B cell (primary cell): Measurements from ENCODE around the gene VPS37C. TPM values are rescaled to one million over a fixed set of nuclear protein-coding genes. Genes with fewer than 3 reads are reported as not detected.

Source experiments
- ATAC-seq: fragments of 200-7000 bp; cut with Tn5 transposase; one replicate; pipeline ENCODE4 v1.10.0; 2021; ENCODE audit warnings: low read depth, mild to moderate bottlenecking, moderate number of reproducible peaks, moderate library complexity
- CTCF ChIA-PET: fragments of 350-600 bp; sonication (Branson Sonifier 250); formaldehyde crosslinking; loops from one replicate; lab custom pipeline; 2021; ENCODE audit warnings: antibody characterized with exemption, inconsistent platforms; lab: Charles Lee
- POLR2A ChIA-PET: fragments of 350-600 bp; sonication (Branson Sonifier 250); formaldehyde crosslinking; loops from one replicate; lab custom pipeline; 2021; ENCODE audit warnings: antibody characterized with exemption; lab: Charles Lee
- DNase-seq: peaks from one replicate; pipeline ENCODE4 v3.0.0; 2013
- H2AFZ ChIP-seq: 2 replicates; pipeline ENCODE4 v1.6.1; 2012; ENCODE audit warnings: mild to moderate bottlenecking, low read depth, low read length; ENCODE audit not compliant: insufficient read depth, poor library complexity, severe bottlenecking
- H3K27ac ChIP-seq, 2 donors: 1 replicate in 1 of 2; 2 replicates in 1 of 2; pipeline ENCODE4 v1.5.1; 2012 to 2013; ENCODE audit warnings: low read length in 2 of 2, mild to moderate bottlenecking in 2 of 2, moderate library complexity in 1 of 2
- H3K27me3 ChIP-seq, 4 experiments: fragments of 200-600 bp in 1 of 4; sonication (generic) in 1 of 4; replicated peaks in 1 of 4; 1 replicate in 2 of 4; 2 replicates in 2 of 4; pipeline versions ENCODE4 v1.6.1 to v1.7.0; 2013 to 2016; ENCODE audit warnings: low read length in 3 of 4, mild to moderate bottlenecking in 2 of 4, mixed read lengths in 1 of 4, moderate library complexity in 1 of 4; ENCODE audit not compliant: insufficient read depth in 4 of 4, control insufficient read depth in 3 of 4; ENCODE audit errors: control extremely low read depth in 1 of 4
- H3K36me3 ChIP-seq, 2 experiments: replicated peaks in 1 of 2; 1 replicate in 1 of 2; 2 replicates in 1 of 2; pipeline versions ENCODE4 v1.6.1 to v1.7.1; 2013; ENCODE audit warnings: low read length in 1 of 2; ENCODE audit not compliant: insufficient read depth in 2 of 2, control insufficient read depth in 1 of 2; ENCODE audit errors: control extremely low read depth in 1 of 2, extremely low read depth in 1 of 2
- H3K4me1 ChIP-seq, 2 donors: fragments of 200-600 bp in 1 of 2; sonication (generic) in 1 of 2; 1 replicate in 1 of 2; 2 replicates in 1 of 2; pipeline versions ENCODE4 v1.5.1 to v1.6.1; 2013 to 2017; ENCODE audit warnings: low read length in 2 of 2; ENCODE audit not compliant: control insufficient read depth in 2 of 2, insufficient read depth in 2 of 2
- H3K4me2 ChIP-seq: replicated peaks from 2 replicates; pipeline ENCODE3; 2012; ENCODE audit warnings: mild to moderate bottlenecking, low read depth, low read length; ENCODE audit not compliant: poor library complexity, severe bottlenecking
- H3K4me3 ChIP-seq, 5 experiments: fragments of 200-600 bp in 1 of 5; sonication (generic) in 1 of 5; 1 replicate in 3 of 5; 2 replicates in 2 of 5; pipeline versions ENCODE4 v1.5.1 to v1.7.0; 2011 to 2016; ENCODE audit warnings: low read length in 4 of 5, mild to moderate bottlenecking in 4 of 5, low read depth in 2 of 5, control low read depth in 1 of 5, moderate library complexity in 1 of 5; ENCODE audit not compliant: insufficient read depth in 1 of 5; ENCODE audit errors: control extremely low read depth in 1 of 5, extremely low read depth in 1 of 5
- H3K79me2 ChIP-seq: fragments of 200-600 bp; sonication (generic); one replicate; pipeline ENCODE4 v1.6.0; 2016; ENCODE audit warnings: low read length; ENCODE audit not compliant: control insufficient read depth, insufficient read depth
- H3K9ac ChIP-seq: fragments of 200-600 bp; sonication (generic); 2 replicates; pipeline ENCODE4 v1.6.1; 2017; ENCODE audit warnings: mild to moderate bottlenecking, low read length, moderate library complexity
- H3K9me3 ChIP-seq, 3 donors: one replicate each; pipeline versions ENCODE4 v1.6.1 to v1.7.1; 2013; ENCODE audit warnings: low read length in 2 of 3; ENCODE audit not compliant: control insufficient read depth in 2 of 3, insufficient read depth in 1 of 3; ENCODE audit errors: control extremely low read depth in 1 of 3
- H4K20me1 ChIP-seq: 2 replicates; pipeline ENCODE4 v1.6.0; 2012; ENCODE audit warnings: mild to moderate bottlenecking, low read length; ENCODE audit not compliant: insufficient read depth, control insufficient read depth, poor library complexity, severe bottlenecking
- H3K27ac Mint-ChIP-seq: one replicate; pipeline ENCODE4 v1.8.0; 2021; ENCODE audit warnings: mixed read lengths
- H3K27me3 Mint-ChIP-seq: one replicate; pipeline ENCODE4 v1.8.0; 2021; ENCODE audit warnings: mixed read lengths
- H3K4me1 Mint-ChIP-seq: one replicate; pipeline ENCODE4 v1.8.0; 2021; ENCODE audit warnings: mixed read lengths
- H3K4me3 Mint-ChIP-seq: one replicate; pipeline ENCODE4 v1.8.0; 2021; ENCODE audit warnings: mixed read lengths
- H3K9me3 Mint-ChIP-seq: one replicate; pipeline ENCODE4 v1.8.0; 2022; ENCODE audit warnings: mixed read lengths; ENCODE audit not compliant: insufficient read depth
- EZH2 ChIP-seq: IDR thresholded peaks from 2 replicates; pipeline ENCODE4 v1.6.1; 2012; ENCODE audit warnings: borderline replicate concordance, low read depth, mild to moderate bottlenecking, moderate library complexity, low read length; ENCODE audit not compliant: insufficient read depth, poor library complexity, severe bottlenecking
- WGBS: methylation state at CpG from one replicate; pipeline ENCODE4 v1.1.5; 2013; ENCODE audit warnings: missing lambda C conversion rate; ENCODE audit not compliant: insufficient coverage; 5-methylcytosine and 5-hydroxymethylcytosine counted together
- intact Hi-C: fragments of 100-400 bp; cut with micrococcal nuclease; formaldehyde crosslinking; loops from one replicate; pipeline ENCODE4 v1.10.0; 2022
- polyA plus RNA-seq: library from polyadenylated mRNA; depleted of rRNA; stranded (reverse); fragments of >200 nt; gene quantifications from 2 replicates; pipeline ENCODE4 v1.2.3, GENCODE V29; 2012
- total RNA-seq, 2 donors: library from RNA; stranded (reverse); fragments of 120-200 nt in 1 of 2; gene quantifications; 1 replicate in 1 of 2; 2 replicates in 1 of 2; pipeline versions ENCODE4 v1.2.3 to v1.2.4, GENCODE V29; 2013 to 2022
- TF ChIP-seq, protein P1 (sequence below): fragments of 200-600 bp; IDR thresholded peaks from one replicate; pipeline ENCODE4 v1.8.0; 2022; ENCODE audit warnings: antibody characterized with exemption, mild to moderate bottlenecking

VPS37C gene
- total and polyA plus RNA-seq, 2 donors (not counting 1 experiment from before 2014, with no cell fraction given) = 6.4 to 20.1 TPM

DNA sequence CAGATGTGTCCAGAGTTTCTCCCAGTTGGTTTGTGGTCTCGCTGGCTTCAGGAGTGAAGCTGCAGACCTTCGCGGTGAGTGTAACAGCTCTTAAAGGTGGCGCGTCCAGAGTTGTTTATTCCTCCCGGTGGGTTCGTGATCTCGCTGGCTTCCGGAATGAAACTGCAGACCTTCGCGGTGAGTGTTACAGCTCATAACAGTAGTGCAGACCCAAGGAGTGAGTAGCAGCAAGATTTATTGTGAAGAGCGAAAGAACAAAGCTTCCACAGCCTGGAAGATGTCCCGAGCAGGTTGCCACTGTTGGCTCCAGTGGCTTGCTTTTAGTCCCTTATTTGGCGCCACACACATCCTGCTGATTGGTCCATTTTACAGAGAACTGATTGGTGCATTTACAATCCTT, 40.2 kb upstream of the VPS37C start:
- intact Hi-C loops = no loop called here
- Histone ChIP-seq H3K27me3 (peaks cover 0 to 3% (median 0%) of the 10 kb centered on the region in 4 experiments), H3K4me3 (no peak overlapping the region), H3K79me2 (no peaks in the 10 kb centered on the region), H3K4me1 (no peaks in the 10 kb centered on the region), H3K36me3 (no peaks in the 10 kb centered on the region), H3K9ac (no peak overlapping the region), H3K9me3 (no peaks in the 10 kb centered on the region), H3K4me2 (no peak overlapping the region), H2AFZ (no peak overlapping the region), H3K27ac (no peak overlapping the region), H4K20me1 (no peaks in the 10 kb centered on the region)
- Mint-ChIP-seq H3K27ac (no peak overlapping the region), H3K4me1 (no peaks in the 10 kb centered on the region), H3K4me3 (no peak overlapping the region), H3K27me3 (peaks cover 26% of the 10 kb centered on the region), H3K9me3 (no peaks in the 10 kb centered on the region)
- TF ChIP-seq, protein P1, sequence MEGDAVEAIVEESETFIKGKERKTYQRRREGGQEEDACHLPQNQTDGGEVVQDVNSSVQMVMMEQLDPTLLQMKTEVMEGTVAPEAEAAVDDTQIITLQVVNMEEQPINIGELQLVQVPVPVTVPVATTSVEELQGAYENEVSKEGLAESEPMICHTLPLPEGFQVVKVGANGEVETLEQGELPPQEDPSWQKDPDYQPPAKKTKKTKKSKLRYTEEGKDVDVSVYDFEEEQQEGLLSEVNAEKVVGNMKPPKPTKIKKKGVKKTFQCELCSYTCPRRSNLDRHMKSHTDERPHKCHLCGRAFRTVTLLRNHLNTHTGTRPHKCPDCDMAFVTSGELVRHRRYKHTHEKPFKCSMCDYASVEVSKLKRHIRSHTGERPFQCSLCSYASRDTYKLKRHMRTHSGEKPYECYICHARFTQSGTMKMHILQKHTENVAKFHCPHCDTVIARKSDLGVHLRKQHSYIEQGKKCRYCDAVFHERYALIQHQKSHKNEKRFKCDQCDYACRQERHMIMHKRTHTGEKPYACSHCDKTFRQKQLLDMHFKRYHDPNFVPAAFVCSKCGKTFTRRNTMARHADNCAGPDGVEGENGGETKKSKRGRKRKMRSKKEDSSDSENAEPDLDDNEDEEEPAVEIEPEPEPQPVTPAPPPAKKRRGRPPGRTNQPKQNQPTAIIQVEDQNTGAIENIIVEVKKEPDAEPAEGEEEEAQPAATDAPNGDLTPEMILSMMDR = no peak
- no peak for TF ChIP-seq EZH2
- ChIA-PET POLR2A (interaction anchor here (0.7 kb wide), 1 partner anchor 424 kb away, joined by 8 read pairs; no protein-coding TSS in a partner anchor), CTCF (interaction anchor here (0.6 kb wide), 2 partner anchors 92 to 816 kb away, joined by 3 read pairs; no protein-coding TSS in a partner anchor)
- 94% methylated on average over 13 of the region's 14 CpGs for WGBS
- DNase-seq (no peak), ATAC-seq (no peak)

- Mint-ChIP-seq H3K4me1 (no peaks in the 10 kb centered on the region), H3K27ac (no peak overlapping the region), H3K27me3 (peaks cover 32% of the 10 kb centered on the region), H3K9me3 (no peaks in the 10 kb centered on the region), H3K4me3 (no peak overlapping the region)
- Histone ChIP-seq H2AFZ (no peak overlapping the region), H3K4me2 (no peak overlapping the region), H3K4me1 (no peaks in the 10 kb centered on the region), H3K36me3 (no peaks in the 10 kb centered on the region), H3K9me3 (no peaks in the 10 kb centered on the region), H3K79me2 (no peaks in the 10 kb centered on the region), H4K20me1 (no peaks in the 10 kb centered on the region), H3K27ac (no peak overlapping the region), H3K9ac (no peak overlapping the region), H3K4me3 (no peak overlapping the region), H3K27me3 (peaks cover 0 to 3% (median 0%) of the 10 kb centered on the region in 4 experiments)
- TF ChIP-seq, protein P1 = no peak
- no peak for TF ChIP-seq EZH2
- CTCF ChIA-PET = no interaction called here
- no peak for ATAC-seq
- no peak for DNase-seq
- POLR2A ChIA-PET = no interaction called here
- intact Hi-C loops = no loop called here
- 100% methylated on average over 1 of the region's 4 CpGs for WGBS
These were observed 37.8 kb upstream of the VPS37C start for GRCh38 chr11:61198948-61199523.
